ENCODE data around the gene PFKL.

Gene PFKL

GRCh38 chr21:44286716-44287632 lies 12.9 kb upstream of the PFKL start:
- no peak overlapping the region for H3K4me3 ChIP-seq (ENCODE audit: low read length)
- no peak for TF ChIP-seq CTCF (conservative IDR thresholded peaks at IDR 0.05; ENCODE audit: low read length)
- DNase-seq (ENCODE audit: low read depth): no peak

GRCh38 chr21:44288251-44289110 lies 11.4 kb upstream of the PFKL start:
- no peak overlapping the region for H3K4me3 ChIP-seq (ENCODE audit: low read length)
- TF ChIP-seq CTCF (conservative IDR thresholded peaks at IDR 0.05; ENCODE audit: low read length): no peak
- DNase-seq (ENCODE audit: low read depth): no peak

GRCh38 chr21:44289381-44290010 lies 10.4 kb upstream of the PFKL start:
- no peak for TF ChIP-seq CTCF (conservative IDR thresholded peaks at IDR 0.05; ENCODE audit: low read length)
- DNase-seq (ENCODE audit: low read depth): no peak
- no peak overlapping the region for H3K4me3 ChIP-seq (ENCODE audit: low read length)

GRCh38 chr21:44290327-44291077 lies 9.4 kb upstream of the PFKL start:
- DNase-seq (ENCODE audit: low read depth): no peak
- no peak for TF ChIP-seq CTCF (conservative IDR thresholded peaks at IDR 0.05; ENCODE audit: low read length)
- H3K4me3 ChIP-seq (ENCODE audit: low read length): no peak overlapping the region

DNA sequence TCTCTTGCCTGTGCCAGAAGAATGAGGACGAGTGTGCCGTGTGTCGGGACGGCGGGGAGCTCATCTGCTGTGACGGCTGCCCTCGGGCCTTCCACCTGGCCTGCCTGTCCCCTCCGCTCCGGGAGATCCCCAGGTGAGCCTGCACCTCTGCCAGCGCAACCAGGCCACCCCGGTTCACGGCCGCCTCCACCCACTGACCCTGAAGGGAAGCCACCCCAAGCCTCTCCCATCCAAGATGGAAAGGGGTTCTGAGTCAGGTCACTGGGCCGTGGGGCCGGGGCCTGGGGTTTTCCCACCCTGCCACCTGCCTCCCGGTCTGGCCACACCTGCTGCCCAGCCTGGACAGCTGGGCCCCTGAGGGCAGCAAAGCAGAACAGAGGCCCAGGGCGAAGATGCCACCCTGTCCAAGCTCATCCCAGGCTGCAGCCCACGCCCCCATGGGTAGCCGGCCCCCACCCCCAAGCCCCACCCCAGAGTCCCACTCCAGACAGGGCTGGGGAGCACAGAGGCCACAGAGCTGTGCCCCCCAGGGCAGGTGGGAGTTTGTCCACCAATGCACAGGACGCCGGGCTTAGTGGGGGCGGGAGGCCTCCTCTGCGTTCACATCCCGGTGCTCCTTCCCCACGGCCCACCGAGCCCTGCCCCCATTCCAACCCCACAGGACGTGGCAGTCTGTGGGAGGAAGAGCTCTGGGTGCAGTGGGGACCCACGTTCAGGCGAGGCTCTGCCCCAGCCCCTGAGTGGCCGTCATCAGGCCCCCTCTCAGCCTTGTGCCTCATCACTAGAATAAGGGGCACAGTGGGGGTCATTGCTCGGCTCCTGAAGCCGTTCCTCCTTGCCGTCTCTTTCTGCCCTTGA lies 8.5 kb upstream of the PFKL start:
- TF ChIP-seq CTCF (conservative IDR thresholded peaks at IDR 0.05; ENCODE audit: low read length): no peak
- DNase-seq (ENCODE audit: low read depth): no peak
- no peak overlapping the region for H3K4me3 ChIP-seq (ENCODE audit: low read length)

Measured in AG10803 (cell line).